8988T (cell line): ENCODE results near the gene TMX2.

Source experiments
- DNase-seq: peaks from one replicate; pipeline ENCODE4 v3.0.0; 2011

Gene TMX2

DNA sequence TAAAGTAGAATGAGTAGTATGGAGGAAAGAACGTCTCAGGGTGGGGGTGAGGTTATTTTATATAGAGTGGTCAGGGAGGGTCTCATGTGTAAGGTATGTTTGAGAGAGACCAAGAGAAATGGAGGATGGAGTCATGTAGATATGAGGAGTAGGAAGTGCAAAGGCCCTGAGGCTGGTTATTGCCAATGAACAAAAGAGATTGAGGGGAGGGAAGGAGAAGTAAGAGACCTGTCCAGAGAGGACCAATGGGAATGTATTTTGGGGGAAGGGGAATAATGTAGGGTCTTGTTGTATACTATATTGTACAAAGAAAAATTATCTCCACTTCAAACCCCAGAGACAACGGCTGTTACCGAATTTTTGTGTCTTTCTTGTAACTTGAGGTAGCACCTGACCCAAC, 59.0 kb downstream of the TMX2 start:
- no peak for DNase-seq

DNA sequence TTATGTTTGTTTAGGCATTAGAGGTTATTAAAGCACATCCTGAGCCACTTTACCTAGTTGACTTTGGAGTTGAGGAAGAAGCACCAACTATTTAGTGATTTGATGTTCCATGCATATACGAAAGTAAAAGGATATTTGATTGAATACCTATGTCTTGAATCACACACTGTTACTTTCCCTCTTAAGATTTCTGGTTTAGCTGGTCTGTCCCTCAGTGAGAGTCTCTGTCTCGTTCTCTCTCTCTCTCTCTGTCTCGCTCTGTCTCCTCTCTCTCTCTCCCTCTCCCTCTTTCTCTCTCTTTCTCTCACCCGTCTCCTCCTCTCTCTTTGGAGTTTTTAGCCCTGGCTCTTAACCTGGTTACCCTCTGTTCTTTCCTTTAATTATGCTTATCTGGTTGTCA, 60.2 kb downstream of the TMX2 start:
- DNase-seq = no peak

DNA sequence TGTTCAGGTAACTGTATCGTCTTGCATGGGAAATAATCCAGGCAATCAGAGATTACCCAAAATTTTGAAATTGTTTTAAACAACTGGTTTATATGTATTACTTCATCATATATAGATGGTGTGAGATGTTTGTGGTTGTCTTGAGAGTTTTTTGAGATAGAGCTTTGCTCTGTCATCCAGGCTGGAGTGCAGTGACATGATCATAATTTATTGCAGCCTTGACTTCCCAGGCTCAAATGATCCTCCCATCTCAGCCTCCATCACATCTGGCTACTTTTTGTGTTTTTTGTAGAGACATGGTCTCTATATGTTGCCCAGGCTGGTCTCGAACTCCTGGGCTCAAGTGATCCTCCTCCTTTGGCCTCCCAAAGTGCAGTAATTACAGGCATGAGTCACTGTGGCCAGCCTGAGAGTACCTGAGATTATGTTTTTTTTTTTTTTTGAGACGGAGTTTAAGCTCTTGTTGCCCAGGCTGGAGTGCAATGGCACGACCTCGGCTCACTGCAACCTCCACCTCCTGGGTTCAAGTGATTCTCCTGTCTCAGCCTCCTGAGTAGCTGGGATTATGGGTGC, 60.7 kb downstream of the TMX2 start:
- no peak for DNase-seq

DNA sequence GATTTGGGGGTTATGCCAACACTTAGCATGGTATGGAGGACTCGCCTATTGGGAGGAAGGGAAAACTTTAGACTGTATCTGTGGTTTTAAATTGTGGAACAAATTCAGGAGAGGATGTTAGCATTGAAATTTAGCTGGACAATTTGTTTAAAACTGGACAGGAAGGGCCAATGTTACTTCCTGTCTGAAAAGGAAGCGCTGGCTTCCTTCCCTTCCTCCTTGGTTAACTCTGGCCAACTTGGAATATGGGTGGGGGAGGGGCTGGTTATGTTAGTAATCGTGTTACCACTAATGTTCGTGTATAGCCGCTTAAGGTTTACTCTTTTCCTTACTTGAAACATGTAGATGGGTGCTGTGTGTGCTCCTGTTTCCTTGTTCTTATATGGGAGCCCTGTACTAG, 63.1 kb downstream of the TMX2 start:
- no peak for DNase-seq

- DNase-seq = no peak
Measured at GRCh38 chr11:57776031-57776521, 63.7 kb downstream of the TMX2 start.

GRCh38 chr11:57776577-57777210, 64.3 kb downstream of the TMX2 start:
- no peak for DNase-seq

GRCh38 chr11:57777969-57778317, 65.5 kb downstream of the TMX2 start:
- no peak for DNase-seq

DNA sequence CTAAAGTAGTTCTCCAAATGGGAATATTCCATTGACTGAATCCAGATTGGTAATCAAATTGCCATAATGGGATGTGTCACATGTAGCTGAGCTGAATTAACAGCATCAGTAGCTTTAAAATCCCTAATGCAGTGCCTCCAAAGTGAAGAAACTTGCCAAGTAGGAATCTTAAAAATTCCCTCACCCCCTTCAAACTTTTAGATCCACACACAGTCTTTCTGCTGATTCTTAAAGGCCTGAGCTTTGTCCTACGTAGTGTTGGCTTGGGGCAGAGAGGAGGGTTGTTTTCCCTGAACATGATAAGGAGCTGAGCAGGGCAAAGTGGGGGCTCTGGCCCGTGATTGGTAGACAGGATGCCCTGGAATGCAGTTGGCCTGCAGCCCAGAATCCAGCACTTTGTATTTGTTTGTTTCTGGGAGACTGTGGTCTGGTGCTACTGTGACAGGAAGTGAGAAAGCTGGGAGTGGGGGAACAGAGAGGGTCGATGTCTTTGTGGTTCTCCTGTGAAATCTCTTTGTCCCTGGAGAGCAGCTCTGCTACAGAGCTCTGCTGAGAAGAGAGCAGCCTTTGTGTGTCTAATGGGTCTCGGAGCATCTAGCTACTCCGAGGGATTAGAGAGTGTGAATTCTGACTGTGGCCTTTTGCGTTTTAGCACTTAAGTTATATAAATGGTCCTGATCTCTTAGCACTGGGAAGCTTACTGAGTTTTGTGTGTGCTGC, 66.1 kb downstream of the TMX2 start:
- peak; percentile 29 for DNase-seq

DNA sequence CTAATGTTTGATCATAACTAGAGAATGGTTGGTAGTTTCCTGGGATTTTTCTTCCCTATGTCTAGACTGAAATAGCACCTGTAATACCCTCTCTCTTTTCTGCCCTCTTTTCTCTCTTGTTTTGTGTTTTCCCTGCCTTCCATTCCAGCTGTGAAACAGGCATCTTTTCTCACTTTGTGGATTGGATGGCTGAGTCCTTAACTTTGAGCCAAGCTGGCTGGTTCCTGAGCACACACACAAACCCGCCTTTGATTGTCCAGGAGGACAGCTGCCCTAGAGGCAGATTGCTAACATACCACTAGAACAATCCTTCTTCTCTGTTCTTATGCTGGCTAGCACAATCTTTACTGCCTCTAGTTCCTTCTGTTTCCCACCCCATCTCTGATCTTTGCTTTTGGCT, 66.9 kb downstream of the TMX2 start:
- DNase-seq = no peak

GRCh38 chr11:57781529-57781943, 69.1 kb downstream of the TMX2 start:
- DNase-seq = no peak

- no peak for DNase-seq
Measured at GRCh38 chr11:57785072-57785471, 72.7 kb downstream of the TMX2 start.

- DNase-seq = no peak
Measured at GRCh38 chr11:57786436-57786835, 74.0 kb downstream of the TMX2 start.

- no peak for DNase-seq
Measured at GRCh38 chr11:57787006-57787604, 74.7 kb downstream of the TMX2 start.

DNA sequence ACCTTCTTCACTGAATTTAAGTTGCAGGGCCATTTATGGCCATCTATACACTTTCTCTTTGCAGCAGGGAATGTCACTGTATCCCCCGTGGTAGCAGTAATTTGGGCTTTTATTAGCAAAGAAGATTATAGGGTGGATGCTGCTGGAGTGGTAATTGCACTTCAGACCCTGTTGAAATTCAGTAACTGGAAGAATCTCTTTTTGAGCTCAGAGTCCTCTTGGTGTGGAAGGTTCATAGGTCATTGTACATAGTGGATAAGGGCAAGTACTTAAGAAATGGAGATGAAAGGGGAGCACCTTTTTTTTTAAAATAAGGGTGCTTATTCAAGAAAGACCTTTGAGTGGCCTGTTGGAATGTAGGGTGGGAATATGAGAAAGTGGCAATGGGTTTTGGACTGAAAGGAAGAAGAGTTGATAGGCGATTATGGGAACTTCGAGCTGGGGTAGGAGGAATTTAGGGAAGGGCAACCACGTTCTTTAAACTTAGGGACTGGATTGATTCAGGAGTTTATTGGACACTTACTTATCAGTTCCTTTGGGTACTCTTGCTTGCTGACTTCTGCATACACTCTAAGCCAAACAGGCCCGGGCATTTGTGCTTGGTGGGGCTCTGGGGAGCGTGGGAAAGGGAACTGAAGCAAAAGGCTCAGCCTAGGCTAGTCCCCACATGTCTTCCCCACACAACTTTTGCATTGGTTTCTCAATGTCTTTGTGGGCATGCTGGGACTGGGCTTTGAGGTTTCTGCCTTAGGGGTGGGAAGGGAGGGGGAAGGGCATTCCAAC, 75.7 kb downstream of the TMX2 start:
- no peak for DNase-seq

DNA sequence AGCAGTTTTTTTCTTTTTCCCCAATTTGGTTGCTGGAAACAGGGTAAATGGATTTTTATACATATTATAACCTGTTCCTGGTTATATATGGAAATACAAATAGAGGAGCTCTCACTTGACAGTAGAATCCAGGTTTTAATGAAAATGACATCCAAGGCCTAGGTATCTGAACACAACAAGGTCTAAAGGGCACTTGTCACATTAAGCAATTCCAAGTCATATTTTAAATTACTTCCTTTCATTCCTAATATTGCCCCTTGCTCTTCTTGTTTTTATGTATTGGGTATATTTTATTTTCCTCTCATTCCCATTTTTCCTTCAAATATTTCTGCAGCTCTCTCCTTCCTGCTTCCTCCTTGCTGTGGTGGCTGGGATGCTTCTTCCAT, 76.3 kb downstream of the TMX2 start:
- no peak for DNase-seq
